Naive thymus-derived CD4-positive, alpha-beta T cell (primary cell): ENCODE measurements around the gene GTPBP4. TPM values are rescaled to one million over a fixed set of nuclear protein-coding genes. Genes with fewer than 3 reads are reported as not detected.

Experiments
- ATAC-seq: fragments of 150-1000 bp; cut with Tn5 transposase; 2 replicates; pipeline ENCODE4 v1.10.0; 2021; ENCODE audit warnings: mild to moderate bottlenecking, moderate library complexity
- CTCF ChIA-PET: fragments of 350-600 bp; sonication (Branson Sonifier 250); formaldehyde crosslinking; loops from one replicate; lab custom pipeline; 2021; ENCODE audit warnings: antibody characterized with exemption; lab: Charles Lee
- POLR2A ChIA-PET: fragments of 350-600 bp; sonication (Branson Sonifier 250); formaldehyde crosslinking; loops from one replicate; lab custom pipeline; 2021; ENCODE audit warnings: antibody characterized with exemption, inconsistent platforms; lab: Charles Lee
- DNase-seq, 9 donors: peaks; one replicate each; pipeline versions ENCODE4 v3.0.0 to v3.0.0-alpha.2; 2020 to 2022; ENCODE audit warnings: mixed read lengths in 1 of 9
- H3K27ac ChIP-seq: one replicate; pipeline ENCODE4 v1.7.0; 2013; ENCODE audit warnings: mild to moderate bottlenecking, low read depth, low read length, moderate library complexity
- H3K27me3 ChIP-seq, 2 donors: one replicate each; pipeline ENCODE4 v1.7.0; 2013; ENCODE audit warnings: low read length in 2 of 2, mild to moderate bottlenecking in 2 of 2, moderate library complexity in 2 of 2; ENCODE audit not compliant: control insufficient read depth in 2 of 2, insufficient read depth in 2 of 2
- H3K36me3 ChIP-seq, 3 experiments: 1 replicate in 2 of 3; 2 replicates in 1 of 3; pipeline ENCODE4 v1.7.0; 2013; ENCODE audit warnings: low read length in 3 of 3, mild to moderate bottlenecking in 3 of 3, moderate library complexity in 1 of 3; ENCODE audit not compliant: insufficient read depth in 3 of 3, control insufficient read depth in 2 of 3
- H3K4me1 ChIP-seq, 2 donors: one replicate each; pipeline ENCODE4 v1.7.0; 2013; ENCODE audit warnings: low read length in 2 of 2, mild to moderate bottlenecking in 2 of 2, moderate library complexity in 1 of 2; ENCODE audit not compliant: control insufficient read depth in 2 of 2, insufficient read depth in 2 of 2
- H3K4me3 ChIP-seq: 2 replicates; pipeline ENCODE4 v1.7.0; 2013; ENCODE audit warnings: mild to moderate bottlenecking, low read length
- H3K9me3 ChIP-seq, 3 experiments: 1 replicate in 2 of 3; 2 replicates in 1 of 3; pipeline ENCODE4 v1.7.0; 2013; ENCODE audit warnings: low read length in 3 of 3; ENCODE audit not compliant: control insufficient read depth in 2 of 3
- H3K27ac Mint-ChIP-seq, 9 donors: one replicate each; pipeline ENCODE4 v1.8.0; 2020 to 2022; ENCODE audit warnings: mixed read lengths in 9 of 9, mild to moderate bottlenecking in 8 of 9, moderate library complexity in 5 of 9, inconsistent platforms in 2 of 9
- H3K27me3 Mint-ChIP-seq, 5 donors: one replicate each; pipeline ENCODE4 v1.8.0; 2021 to 2022; ENCODE audit warnings: mixed read lengths in 5 of 5, mild to moderate bottlenecking in 1 of 5
- H3K36me3 Mint-ChIP-seq, 5 donors: one replicate each; pipeline ENCODE4 v1.8.0; 2020 to 2022; ENCODE audit warnings: mixed read lengths in 5 of 5, mild to moderate bottlenecking in 3 of 5, inconsistent platforms in 1 of 5
- H3K4me1 Mint-ChIP-seq, 7 donors: one replicate each; pipeline ENCODE4 v1.8.0; 2020 to 2022; ENCODE audit warnings: mixed read lengths in 7 of 7, mild to moderate bottlenecking in 3 of 7, inconsistent platforms in 1 of 7
- H3K4me3 Mint-ChIP-seq, 10 donors: one replicate each; pipeline ENCODE4 v1.8.0; 2020 to 2022; ENCODE audit warnings: mild to moderate bottlenecking in 10 of 10, mixed read lengths in 10 of 10, moderate library complexity in 6 of 10, inconsistent platforms in 2 of 10
- H3K9me3 Mint-ChIP-seq, 11 donors: one replicate each; pipeline ENCODE4 v1.8.0; 2020 to 2022; ENCODE audit warnings: mixed read lengths in 11 of 11, mild to moderate bottlenecking in 4 of 11, inconsistent platforms in 1 of 11, moderate library complexity in 1 of 11
- intact Hi-C, 2 donors: fragments of 100-400 bp; cut with micrococcal nuclease; formaldehyde crosslinking; loops; one replicate each; pipeline ENCODE4 v1.15.1; 2023
- polyA plus RNA-seq, 2 donors: library from polyadenylated mRNA; unstranded; fragments of 300-500 nt; fragmentation: Illumina TruSeq; gene quantifications; one replicate each; pipeline ENCODE4 v1.2.3, GENCODE V29; 2021
- total RNA-seq, 6 experiments: library from RNA in 5 of 6; stranded (reverse) in 5 of 6; gene quantifications; 1 replicate in 5 of 6; 2 replicates in 1 of 6; pipeline ENCODE4 v1.2.3 and lab custom pipeline; 2021 to 2026

The GTPBP4 gene
- total and polyA plus RNA-seq, 7 experiments from 2014 or later, result 17.4 to 81.8 (median 42.2) TPM

GRCh38 chr10:1044146-1044545 lies 55.9 kb downstream of the GTPBP4 start:
- peaks cover 0 to 2% (median 0%) of the 10 kb centered on the region in 11 donors for H3K9me3 Mint-ChIP-seq
- peak overlapping the region; percentile 54 for H3K27ac ChIP-seq
- H3K36me3 ChIP-seq, result peaks cover 0 to 17% (median 4%) of the 10 kb centered on the region in 3 experiments
- peak overlapping the region; percentile 30 for H3K4me3 ChIP-seq
- intact Hi-C loops, result loop anchor here in 1 of 2 donors (10.0 kb wide), 1 partner anchor 559 kb away; no protein-coding TSS in a partner anchor
- peaks cover 4 to 30% (median 6%) of the 10 kb centered on the region in 5 donors for H3K36me3 Mint-ChIP-seq
- H3K27ac Mint-ChIP-seq, result peak overlapping the region; percentile 68 to 96 (median 88)
- no peaks in the 10 kb centered on the region for H3K27me3 ChIP-seq
- DNase-seq (no peak), ATAC-seq (no peak)
- H3K9me3 ChIP-seq, result no peaks in the 10 kb centered on the region
- H3K4me1 ChIP-seq, result peaks cover 27% of the 10 kb centered on the region in 2 donors
- H3K27me3 Mint-ChIP-seq, result no peaks in the 10 kb centered on the region
- H3K4me3 Mint-ChIP-seq, result peak overlapping the region; percentile 70 to 86 (median 82)
- ChIA-PET POLR2A (interaction anchor here (0.6 to 1.9 kb wide), 7 partner anchors 8 to 84 kb away, joined by 3 to 5 read pairs (median 3); no protein-coding TSS in a partner anchor), CTCF (interaction anchor here (0.6 kb wide), 1 partner anchor 19 kb away, joined by 3 read pairs; no protein-coding TSS in a partner anchor)
- peaks cover 30 to 48% (median 42%) of the 10 kb centered on the region in 7 donors for H3K4me1 Mint-ChIP-seq

GRCh38 chr10:1044964-1045363 lies 56.7 kb downstream of the GTPBP4 start:
- H3K36me3 ChIP-seq, result peaks cover 0 to 13% (median 4%) of the 10 kb centered on the region in 3 experiments
- H3K27me3 ChIP-seq, result no peaks in the 10 kb centered on the region
- H3K27me3 Mint-ChIP-seq, result no peaks in the 10 kb centered on the region
- no peak for DNase-seq
- H3K4me3 Mint-ChIP-seq, result peak overlapping the region in 8 of 10 donors; percentile 40 to 83 (median 69)
- peaks cover 30 to 48% (median 44%) of the 10 kb centered on the region in 7 donors for H3K4me1 Mint-ChIP-seq
- ChIA-PET POLR2A (interaction anchor here (0.6 to 1.6 kb wide), 6 partner anchors 11 to 57 kb away, joined by 3 to 6 read pairs (median 4); partner anchors contain the start of genes GTPBP4 and WDR37), CTCF (no interaction called here)
- ATAC-seq, result no peak
- intact Hi-C loops, result loop anchor here in 1 of 2 donors (10.0 kb wide), 1 partner anchor 560 kb away; no protein-coding TSS in a partner anchor
- H3K27ac Mint-ChIP-seq, result peak overlapping the region; percentile 3 to 96 (median 88)
- peaks cover 3 to 30% (median 6%) of the 10 kb centered on the region in 5 donors for H3K36me3 Mint-ChIP-seq
- no peak overlapping the region for H3K4me3 ChIP-seq
- H3K9me3 Mint-ChIP-seq, result peaks cover 0 to 2% (median 0%) of the 10 kb centered on the region in 11 donors
- H3K4me1 ChIP-seq, result peaks cover 27% of the 10 kb centered on the region in 2 donors
- no peak overlapping the region for H3K27ac ChIP-seq
- H3K9me3 ChIP-seq, result no peaks in the 10 kb centered on the region

- ChIA-PET POLR2A (interaction anchor here (1.0 to 1.6 kb wide), 7 partner anchors 11 to 57 kb away, joined by 3 to 6 read pairs (median 3); partner anchors contain the start of genes GTPBP4 and WDR37), CTCF (no interaction called here)
- Mint-ChIP-seq H3K36me3 (peaks cover 0 to 27% (median 6%) of the 10 kb centered on the region in 5 donors), H3K27ac (peak overlapping the region; percentile 68 to 96 (median 88)), H3K9me3 (peaks cover 0 to 2% (median 0%) of the 10 kb centered on the region in 11 donors), H3K27me3 (no peaks in the 10 kb centered on the region), H3K4me3 (peak overlapping the region; percentile 9 to 83 (median 49)), H3K4me1 (peaks cover 30 to 50% (median 48%) of the 10 kb centered on the region in 7 donors)
- Histone ChIP-seq H3K27ac (peak overlapping the region; percentile 15), H3K4me1 (peaks cover 31% of the 10 kb centered on the region in 2 donors), H3K36me3 (peaks cover 0 to 8% (median 4%) of the 10 kb centered on the region in 3 experiments), H3K4me3 (no peak overlapping the region), H3K27me3 (no peaks in the 10 kb centered on the region), H3K9me3 (no peaks in the 10 kb centered on the region)
- no peak for ATAC-seq
- DNase-seq, result no peak
- intact Hi-C loops, result loop anchor here in 1 of 2 donors (10.0 kb wide), 1 partner anchor 561 kb away; no protein-coding TSS in a partner anchor
Measured at GRCh38 chr10:1045415-1045814, 57.2 kb downstream of the GTPBP4 start.

- peak overlapping the region; percentile 89 for H3K4me3 ChIP-seq
- ATAC-seq, result no peak
- intact Hi-C loops, result loop anchor here (1.0 to 10.0 kb wide), 4 partner anchors 8 to 911 kb away; partner anchors contain the start of gene WDR37 (in 2 of the 2)
- peaks cover 0 to 5% (median 0%) of the 10 kb centered on the region in 3 experiments for H3K36me3 ChIP-seq
- H3K27me3 Mint-ChIP-seq, result no peaks in the 10 kb centered on the region
- no peaks in the 10 kb centered on the region for H3K9me3 ChIP-seq
- no peaks in the 10 kb centered on the region for H3K27me3 ChIP-seq
- H3K36me3 Mint-ChIP-seq, result peaks cover 0 to 25% (median 6%) of the 10 kb centered on the region in 5 donors
- H3K27ac Mint-ChIP-seq, result peak overlapping the region; percentile 95 to 99 (median 98)
- H3K4me3 Mint-ChIP-seq, result peak overlapping the region; percentile 92 to 98 (median 94)
- peak overlapping the region; percentile 99 for H3K27ac ChIP-seq
- peaks cover 39 to 50% of the 10 kb centered on the region in 2 donors for H3K4me1 ChIP-seq
- POLR2A ChIA-PET, result interaction anchor here (0.7 to 3.0 kb wide), 8 partner anchors 11 to 117 kb away, joined by 3 to 27 read pairs (median 8); partner anchors contain the start of genes GTPBP4 and LARP4B
- DNase-seq, result peak in 1 of 9 donors; percentile 14
- H3K4me1 Mint-ChIP-seq, result peaks cover 39 to 75% (median 70%) of the 10 kb centered on the region in 7 donors
- peaks cover 0 to 2% (median 0%) of the 10 kb centered on the region in 11 donors for H3K9me3 Mint-ChIP-seq
- CTCF ChIA-PET, result no interaction called here
Measured at GRCh38 chr10:1047937-1048336, 59.7 kb downstream of the GTPBP4 start.

- peak overlapping the region; percentile 89 for H3K4me3 ChIP-seq
- ChIA-PET CTCF (interaction anchor here (0.5 kb wide), 1 partner anchor 61 kb away, joined by 5 read pairs; no protein-coding TSS in a partner anchor), POLR2A (interaction anchor here (0.6 to 3.0 kb wide), 13 partner anchors 8 to 117 kb away, joined by 3 to 27 read pairs (median 4); partner anchors contain the start of genes GTPBP4 and LARP4B)
- peak in 6 of 9 donors; percentile 70 to 86 (median 78) for DNase-seq
- intact Hi-C loops, result loop anchor here (1.0 to 10.0 kb wide), 4 partner anchors 8 to 912 kb away; partner anchors contain the start of gene WDR37 (in 2 of the 2)
- H3K9me3 ChIP-seq, result no peaks in the 10 kb centered on the region
- Mint-ChIP-seq H3K4me3 (peak overlapping the region; percentile 92 to 98 (median 94)), H3K27me3 (no peaks in the 10 kb centered on the region), H3K4me1 (peaks cover 37 to 75% (median 70%) of the 10 kb centered on the region in 7 donors), H3K36me3 (peaks cover 0 to 22% (median 8%) of the 10 kb centered on the region in 5 donors), H3K9me3 (peaks cover 0 to 2% (median 0%) of the 10 kb centered on the region in 11 donors), H3K27ac (peak overlapping the region; percentile 95 to 99 (median 98))
- ATAC-seq, result peak; percentile 14
- peaks cover 35 to 50% of the 10 kb centered on the region in 2 donors for H3K4me1 ChIP-seq
- peaks cover 0 to 6% (median 0%) of the 10 kb centered on the region in 3 experiments for H3K36me3 ChIP-seq
- no peaks in the 10 kb centered on the region for H3K27me3 ChIP-seq
- peak overlapping the region; percentile 99 for H3K27ac ChIP-seq
Measured at GRCh38 chr10:1048349-1048731, 60.1 kb downstream of the GTPBP4 start.
